GM12878 (cell line): ENCODE measurements around the gene CLASP1. TPM values are rescaled to one million over a fixed set of nuclear protein-coding genes. Genes with fewer than 3 reads are reported as not detected.

Source experiments
- ATAC-seq: fragments of 200-7000 bp; cut with Tn5 transposase; 3 replicates; pipeline ENCODE4 v1.9.1; 2020; ENCODE audit warnings: mild to moderate bottlenecking, moderate library complexity
- BruUV-seq: library from RNA; stranded (reverse); fragments of 400-500 nt; replicated peaks from 2 replicates; lab custom pipeline; 2021; lab: Mats Ljungman, UMichigan
- CTCF ChIA-PET: fragments of 300-600 bp; sonication (Branson Sonifier 250); formaldehyde crosslinking; extraction: SDS; loops from one replicate; lab custom pipeline; 2021; ENCODE audit warnings: inconsistent platforms; lab: Yijun Ruan, JAX
- POLR2A ChIA-PET: fragments of 350-600 bp; formaldehyde crosslinking; extraction: SDS; loops from one replicate; lab custom pipeline; 2021; ENCODE audit warnings: inconsistent platforms; lab: Charles Lee
- RAD21 ChIA-PET: fragments of 300-600 bp; sonication (Branson Sonifier 250); formaldehyde crosslinking; loops from one replicate; lab custom pipeline; 2023; ENCODE audit warnings: antibody characterized with exemption; ENCODE audit not compliant: unreplicated experiment; lab: Charles Lee
- SMC1A ChIA-PET: fragments of 300-600 bp; sonication (Branson Sonifier 250); formaldehyde crosslinking; loops from one replicate; lab custom pipeline; 2023; ENCODE audit not compliant: unreplicated experiment, uncharacterized antibody; lab: Charles Lee
- DNase-seq: peaks from one replicate; pipeline ENCODE4 v3.0.0-alpha.2; 2011; ENCODE audit warnings: low read depth, low spot score
- FAIRE-seq: peaks from 3 replicates; lab custom pipeline; 2011; peaks lifted over from hg19 to GRCh38; lab: Jason Lieb, UNC
- H2AFZ ChIP-seq: 2 replicates; pipeline ENCODE4 v1.6.0; 2011; ENCODE audit warnings: low read depth, low read length, control low read depth; ENCODE audit not compliant: control insufficient read depth
- H3K27ac ChIP-seq: 2 replicates; pipeline ENCODE4 v1.5.1; 2011; ENCODE audit warnings: control low read depth; ENCODE audit not compliant: control insufficient read depth, insufficient read depth
- H3K27me3 ChIP-seq, 2 experiments: replicated peaks in 1 of 2; 2 replicates each; pipeline versions ENCODE4 v1.6.0 to v1.6.1; 2011; ENCODE audit warnings: low read length in 1 of 2; ENCODE audit not compliant: control insufficient read depth in 2 of 2, insufficient read depth in 2 of 2
- H3K36me3 ChIP-seq, 2 experiments: 2 replicates each; pipeline ENCODE4 v1.5.1; 2011; ENCODE audit warnings: low read length in 1 of 2; ENCODE audit not compliant: control insufficient read depth in 2 of 2, insufficient read depth in 2 of 2
- H3K4me1 ChIP-seq: 2 replicates; pipeline ENCODE4 v1.6.1; 2011; ENCODE audit warnings: mild to moderate bottlenecking, low read length, moderate library complexity, mixed read lengths; ENCODE audit not compliant: control insufficient read depth, insufficient read depth
- H3K4me2 ChIP-seq: 2 replicates; pipeline ENCODE4 v1.6.0; 2011; ENCODE audit warnings: control low read depth; ENCODE audit not compliant: control insufficient read depth, insufficient read depth
- H3K4me3 ChIP-seq: fragments of 200-600 bp; sonication (generic); 2 replicates; pipeline ENCODE4 v1.5.1; 2016
- H3K79me2 ChIP-seq: 2 replicates; pipeline ENCODE4 v1.6.0; 2011; ENCODE audit warnings: low read length; ENCODE audit not compliant: control insufficient read depth, insufficient read depth
- H3K9ac ChIP-seq: 2 replicates; pipeline ENCODE4 v1.8.0; 2011; ENCODE audit warnings: low read length, control low read depth, mixed read lengths; ENCODE audit not compliant: control insufficient read depth, insufficient read depth
- H3K9me3 ChIP-seq: replicated peaks from 3 replicates; pipeline ENCODE4 v1.5.1; 2011; ENCODE audit warnings: mild to moderate bottlenecking, low read length; ENCODE audit not compliant: control insufficient read depth, insufficient read depth
- H4K20me1 ChIP-seq: 2 replicates; pipeline ENCODE4 v1.6.0; 2011; ENCODE audit not compliant: control insufficient read depth, insufficient read depth
- ATF2 ChIP-seq: IDR thresholded peaks from 2 replicates; pipeline ENCODE4 v1.6.1; 2012; ENCODE audit warnings: low read length, inconsistent platforms
- BCLAF1 ChIP-seq: fragments of 450-650 bp; IDR thresholded peaks from 2 replicates; pipeline ENCODE4 v1.6.1; 2017; ENCODE audit warnings: antibody characterized with exemption, mild to moderate bottlenecking, moderate library complexity
- CBX3 ChIP-seq: fragments of 200-600 bp; sonication (generic); IDR thresholded peaks from 2 replicates; pipeline ENCODE4 v1.6.1; 2016; ENCODE audit warnings: low read depth, borderline replicate concordance
- DPF2 ChIP-seq: fragments of 450-650 bp; IDR thresholded peaks from 2 replicates; pipeline ENCODE4 v1.6.1; 2017; ENCODE audit warnings: mild to moderate bottlenecking
- IRF4 ChIP-seq: IDR thresholded peaks from 2 replicates; pipeline ENCODE4 v1.6.1; 2011; ENCODE audit warnings: low read depth, low read length
- MLLT1 ChIP-seq: fragments of 450-650 bp; IDR thresholded peaks from 2 replicates; pipeline ENCODE4 v1.6.1; 2016; ENCODE audit warnings: mild to moderate bottlenecking
- MTA2 ChIP-seq: fragments of 450-650 bp; IDR thresholded peaks from 2 replicates; pipeline ENCODE4 v1.6.1; 2016; ENCODE audit warnings: low read depth, mild to moderate bottlenecking, moderate library complexity
- NRF1 ChIP-seq: conservative IDR thresholded peaks from 2 replicates; pipeline ENCODE4 v1.6.1; 2011; ENCODE audit warnings: mild to moderate bottlenecking, low read depth, low read length, improper control_type of control experiment
- PKNOX1 ChIP-seq: fragments of 450-650 bp; IDR thresholded peaks from 2 replicates; pipeline ENCODE4 v1.6.1; 2016; ENCODE audit warnings: mild to moderate bottlenecking
- RAD21 ChIP-seq: IDR thresholded peaks from 2 replicates; pipeline ENCODE4 v1.6.1; 2011; ENCODE audit warnings: mild to moderate bottlenecking, low read depth, low read length, moderate library complexity; ENCODE audit not compliant: insufficient read depth
- RCOR1 ChIP-seq: conservative IDR thresholded peaks from 2 replicates; pipeline ENCODE4 v1.6.1; 2012; ENCODE audit warnings: low read depth, low read length, improper control_type of control experiment
- ZBTB40 ChIP-seq: fragments of 450-650 bp; IDR thresholded peaks from 2 replicates; pipeline ENCODE4 v1.6.1; 2016; ENCODE audit warnings: mild to moderate bottlenecking, moderate library complexity, borderline replicate concordance
- WGBS: methylation state at CpG from one replicate; pipeline ENCODE4 v1.1.6; 2016; ENCODE audit warnings: low lambda C conversion rate; ENCODE audit not compliant: insufficient replicate concordance, insufficient coverage; ENCODE audit errors: missing lambda C conversion rate; 5-methylcytosine and 5-hydroxymethylcytosine counted together
- in situ Hi-C: fragments of 300-500 bp; cut with MboI; formaldehyde crosslinking; loops from 9 replicates; pipeline ENCODE4 v1.14.3; 2018; ENCODE audit warnings: mixed read lengths
- intact Hi-C: fragments of 100-400 bp; cut with micrococcal nuclease; formaldehyde crosslinking; loops from one replicate; pipeline ENCODE4 v1.14.2; 2022; ENCODE audit not compliant: unreplicated experiment
- polyA plus RNA-seq, 11 experiments: library from polyadenylated mRNA; depleted of rRNA in 4 of 11; unstranded in 6 of 11; stranded (reverse) in 5 of 11; fragments of >200 nt; fragmentation: Nextera tagmentation in 4 of 11; fragmentation: Illumina TruSeq in 1 of 11; extraction: Ambion mirVana in 4 of 11; extraction: Trizol in 1 of 11; gene quantifications; 1 replicate in 1 of 11; 2 replicates in 10 of 11; pipeline versions ENCODE4 v1.2.1 to v1.2.3, GENCODE V29; 2011 to 2016; ENCODE audit warnings: inconsistent platforms in 2 of 11, missing spikeins in 2 of 11, low read depth in 1 of 11
- total RNA-seq, 4 experiments: library from RNA; depleted of rRNA in 3 of 4; stranded (reverse); fragments of >200 nt in 3 of 4; fragmentation: Illumina TruSeq in 1 of 4; extraction: Trizol in 1 of 4; gene quantifications; 2 replicates each; pipeline versions ENCODE4 v1.2.1 to v1.2.3, GENCODE V29; 2013 to 2021

CLASP1 gene
- total and polyA plus RNA-seq, 10 of the 15 experiments (the other 5 are each of a cell fraction or from before 2014, with no cell fraction given): 1.4 to 62.4 (median 32.9) TPM

GRCh38 chr2:121298476-121298875 is 350.8 kb downstream of the CLASP1 start:
- H3K4me2 ChIP-seq: no peak overlapping the region
- H3K4me3 ChIP-seq: no peak overlapping the region
- H3K36me3 ChIP-seq: no peaks in the 10 kb centered on the region
- no peak overlapping the region for H2AFZ ChIP-seq
- no TSS peak for BruUV-seq
- no peaks in the 10 kb centered on the region for H4K20me1 ChIP-seq
- H3K9ac ChIP-seq: no peak overlapping the region
- POLR2A ChIA-PET: no interaction called here
- SMC1A ChIA-PET: interaction anchor here (1.1 kb wide), 1 partner anchor 234 kb away, joined by 3 read pairs; no protein-coding TSS in a partner anchor
- FAIRE-seq (no peak), DNase-seq (no peak), ATAC-seq (no peak)
- in situ Hi-C loops: no loop called here
- RAD21 ChIA-PET: no interaction called here
- H3K27me3 ChIP-seq: peaks cover 0 to under 1% of the 10 kb centered on the region in 2 experiments; a peak in 1 of 4 replicates
- no peaks in the 10 kb centered on the region; the same call in 2 of the 3 replicates for H3K9me3 ChIP-seq
- CTCF ChIA-PET: no interaction called here
- H3K27ac ChIP-seq: no peak overlapping the region
- intact Hi-C loops: no loop called here
- H3K4me1 ChIP-seq: no peaks in the 10 kb centered on the region
- no peaks in the 10 kb centered on the region for H3K79me2 ChIP-seq
- WGBS: 51% methylated on average over 12 of the region's 12 CpGs
- TF ChIP-seq MTA2 (no peak), ATF2 (no peak), DPF2 (no peak), MLLT1 (no peak), PKNOX1 (no peak), RAD21 (no peak), RCOR1 (no peak), BCLAF1 (no peak), IRF4 (no peak), NRF1 (no peak), CBX3 (no peak), ZBTB40 (no peak)
